OCI-LY7 (cell line): ENCODE data around the gene USP48. TPM values are rescaled to one million over a fixed set of nuclear protein-coding genes. Genes with fewer than 3 reads are reported as not detected.

Experiments used
- BruUV-seq: library from RNA; stranded (reverse); fragments of 400-500 nt; replicated peaks from 2 replicates; lab custom pipeline; 2021; lab: Mats Ljungman, UMichigan
- CTCF ChIA-PET: fragments of 300-600 bp; sonication (Branson Sonifier 250); formaldehyde crosslinking; loops from one replicate; lab custom pipeline; 2022; ENCODE audit warnings: antibody characterized with exemption; ENCODE audit not compliant: unreplicated experiment; lab: Charles Lee
- POLR2A ChIA-PET: fragments of 300-600 bp; sonication (Branson Sonifier 250); formaldehyde crosslinking; loops from one replicate; lab custom pipeline; 2022; ENCODE audit warnings: antibody characterized with exemption; lab: Charles Lee
- DNase-seq: peaks from one replicate; pipeline ENCODE4 v3.0.0-alpha.2; 2015; ENCODE audit warnings: low spot score
- H2AFZ ChIP-seq: fragments of 200-600 bp; sonication (generic), shearing (Covaris generic); 2 replicates; pipeline ENCODE4 v1.6.1; 2014; ENCODE audit warnings: mild to moderate bottlenecking, antibody characterized with exemption, low read length, moderate library complexity
- H3K27ac ChIP-seq: fragments of 200-600 bp; sonication (generic); 2 replicates; pipeline ENCODE4 v1.5.1; 2014; ENCODE audit warnings: mixed run types, low read depth, mild to moderate bottlenecking, moderate library complexity, low read length, inconsistent platforms; ENCODE audit not compliant: poor library complexity, severe bottlenecking
- H3K36me3 ChIP-seq: fragments of 200-600 bp; sonication (generic); 2 replicates; pipeline ENCODE4 v1.6.1; 2014; ENCODE audit warnings: mild to moderate bottlenecking, antibody characterized with exemption, low read length, moderate library complexity, mixed read lengths; ENCODE audit not compliant: insufficient read depth
- H3K4me1 ChIP-seq: fragments of 200-600 bp; sonication (generic); 2 replicates; pipeline ENCODE4 v1.5.1; 2014; ENCODE audit warnings: mild to moderate bottlenecking, low read length; ENCODE audit not compliant: insufficient read depth, poor library complexity, severe bottlenecking
- H3K4me2 ChIP-seq: fragments of 200-600 bp; sonication (generic); 2 replicates; pipeline ENCODE4 v1.6.1; 2014; ENCODE audit warnings: mild to moderate bottlenecking, low read length
- H3K4me3 ChIP-seq: fragments of 200-600 bp; sonication (generic); 2 replicates; pipeline ENCODE4 v1.5.1; 2014; ENCODE audit warnings: mild to moderate bottlenecking, low read depth, low read length; ENCODE audit not compliant: poor library complexity, severe bottlenecking
- H3K79me2 ChIP-seq: fragments of 200-600 bp; sonication (generic); 2 replicates; pipeline ENCODE4 v1.6.1; 2016; ENCODE audit warnings: low read depth, mild to moderate bottlenecking, low read length, moderate library complexity, mixed read lengths; ENCODE audit not compliant: insufficient read depth
- H3K9me2 ChIP-seq: fragments of 200-600 bp; sonication (generic); 2 replicates; pipeline ENCODE4 v1.6.1; 2016; ENCODE audit warnings: mild to moderate bottlenecking, low read length, mixed read lengths; ENCODE audit not compliant: insufficient read depth
- H3K9me3 ChIP-seq: fragments of 200-600 bp; sonication (generic); 2 replicates; pipeline ENCODE4 v1.6.1; 2014; ENCODE audit warnings: mild to moderate bottlenecking, mixed run types, low read length, mixed read lengths
- H4K20me1 ChIP-seq: fragments of 200-600 bp; sonication (generic); 2 replicates; pipeline ENCODE4 v1.6.1; 2014; ENCODE audit warnings: mild to moderate bottlenecking, antibody characterized with exemption, low read length, moderate library complexity, mixed read lengths; ENCODE audit not compliant: insufficient read depth
- CTCF ChIP-seq: fragments of 200-600 bp; sonication (generic); conservative IDR thresholded peaks from 2 replicates; pipeline ENCODE4 v1.5.1; 2014; ENCODE audit warnings: mild to moderate bottlenecking, antibody characterized with exemption, low read length, moderate library complexity, mixed read lengths
- EZH2phosphoT487 ChIP-seq: fragments of 200-600 bp; sonication (generic); IDR thresholded peaks from 2 replicates; pipeline ENCODE4 v1.6.1; 2018; ENCODE audit warnings: low read depth, borderline replicate concordance, mild to moderate bottlenecking, mixed run types, antibody characterized with exemption, low read length, moderate library complexity, mixed read lengths
- intact Hi-C: fragments of 100-400 bp; cut with micrococcal nuclease; formaldehyde crosslinking; loops from one replicate; pipeline ENCODE4 v1.10.0; 2022; ENCODE audit not compliant: unreplicated experiment
- total RNA-seq, 2 experiments: library from RNA; depleted of rRNA in 1 of 2; stranded (reverse); fragments of >200 nt in 1 of 2; shearing (Covaris generic) in 1 of 2; gene quantifications; 2 replicates each; pipeline ENCODE4 v1.2.3, GENCODE V29; 2014 to 2022

The USP48 gene
- total RNA-seq, 2 experiments from 2014 or later = 45.0 to 98.3 TPM

DNA sequence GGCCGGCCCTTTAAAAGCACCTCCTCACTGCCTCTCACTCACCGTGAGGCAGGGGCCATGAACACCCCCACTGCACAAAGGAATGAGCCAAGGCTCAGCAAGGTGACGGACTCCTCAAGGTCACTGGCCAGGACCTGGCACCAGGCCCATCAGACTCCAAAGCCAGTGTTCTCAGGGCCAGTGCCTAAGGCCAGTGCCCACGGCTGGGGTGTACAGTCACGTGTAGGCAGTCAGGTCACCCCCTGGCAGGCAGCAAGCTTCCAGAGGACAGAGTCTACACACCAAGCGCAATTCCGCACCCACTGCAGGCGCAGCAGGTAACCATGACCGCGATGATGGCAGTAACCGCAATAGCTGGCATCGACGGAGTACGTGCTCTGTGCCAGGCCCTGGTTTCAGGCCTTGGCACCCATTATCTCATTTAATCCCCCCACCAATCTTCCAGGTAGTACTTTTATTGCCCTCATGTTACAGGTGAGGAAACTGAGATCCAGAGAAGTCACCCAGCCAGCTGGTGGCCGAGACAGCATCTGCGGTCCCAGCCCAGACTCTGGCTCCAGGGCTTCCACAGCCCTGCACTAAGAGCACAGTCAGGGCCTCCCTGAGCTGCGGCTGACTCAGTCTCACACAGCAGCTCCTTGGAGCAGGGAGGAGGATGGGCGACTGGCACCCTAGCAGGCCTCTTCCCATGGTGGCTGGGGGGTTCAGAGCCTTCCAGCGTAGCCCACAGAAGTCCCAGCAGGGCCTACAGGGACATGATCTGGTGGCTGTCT lies 140.8 kb downstream of the USP48 start:
- Histone ChIP-seq H3K36me3 (no peaks in the 10 kb centered on the region), H3K4me2 (no peak overlapping the region), H3K9me2 (no peaks in the 10 kb centered on the region), H3K9me3 (no peaks in the 10 kb centered on the region), H3K4me3 (no peak overlapping the region), H3K4me1 (no peaks in the 10 kb centered on the region), H4K20me1 (no peaks in the 10 kb centered on the region), H3K79me2 (no peaks in the 10 kb centered on the region), H3K27ac (no peak overlapping the region), H2AFZ (no peak overlapping the region)
- BruUV-seq = no TSS peak
- ChIA-PET CTCF (no interaction called here), POLR2A (no interaction called here)
- DNase-seq = no peak
- intact Hi-C loops = no loop called here
- TF ChIP-seq EZH2phosphoT487 = no peak

DNA sequence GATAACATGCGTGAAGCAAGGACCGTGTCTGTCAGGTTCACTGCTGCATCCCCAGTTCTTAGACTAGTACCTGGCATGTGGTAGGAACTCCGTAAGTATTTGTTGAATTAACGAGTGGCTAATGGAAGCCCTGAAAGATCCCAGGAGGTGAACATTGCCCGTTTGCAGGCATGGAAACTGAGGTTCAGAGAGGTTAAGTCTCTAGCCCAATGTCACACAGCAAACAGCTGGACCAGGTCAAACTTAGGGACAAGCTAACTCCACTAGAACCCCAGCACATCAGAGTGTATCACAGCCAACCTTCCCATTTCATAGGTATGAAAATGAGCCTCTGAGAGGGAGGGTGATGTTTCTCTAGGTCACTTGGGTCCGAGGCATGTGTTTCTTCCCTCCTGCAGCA lies 141.4 kb downstream of the USP48 start:
- no TSS peak for BruUV-seq
- H4K20me1 ChIP-seq = no peaks in the 10 kb centered on the region
- H3K36me3 ChIP-seq = no peaks in the 10 kb centered on the region
- no peak overlapping the region for H3K4me2 ChIP-seq
- H3K27ac ChIP-seq = no peak overlapping the region
- H3K4me3 ChIP-seq = no peak overlapping the region
- ChIA-PET POLR2A (no interaction called here), CTCF (no interaction called here)
- no peak overlapping the region for H2AFZ ChIP-seq
- H3K79me2 ChIP-seq = no peaks in the 10 kb centered on the region
- H3K4me1 ChIP-seq = no peaks in the 10 kb centered on the region
- no peaks in the 10 kb centered on the region for H3K9me3 ChIP-seq
- intact Hi-C loops = no loop called here
- H3K9me2 ChIP-seq = no peaks in the 10 kb centered on the region
- no peak for TF ChIP-seq CTCF
- TF ChIP-seq EZH2phosphoT487 = no peak
- DNase-seq = no peak

GRCh38 chr1:21641076-21641475 lies 141.9 kb downstream of the USP48 start:
- TF ChIP-seq CTCF (no peak), EZH2phosphoT487 (no peak)
- Histone ChIP-seq H3K4me2 (no peak overlapping the region), H3K27ac (no peak overlapping the region), H3K4me1 (no peaks in the 10 kb centered on the region), H2AFZ (no peak overlapping the region), H3K9me2 (no peaks in the 10 kb centered on the region), H4K20me1 (no peaks in the 10 kb centered on the region), H3K79me2 (no peaks in the 10 kb centered on the region), H3K4me3 (no peak overlapping the region), H3K9me3 (no peaks in the 10 kb centered on the region), H3K36me3 (no peaks in the 10 kb centered on the region)
- BruUV-seq = no TSS peak
- POLR2A ChIA-PET = no interaction called here
- CTCF ChIA-PET = no interaction called here
- no peak for DNase-seq
- intact Hi-C loops = no loop called here
